Stimulated activated CD8-positive, alpha-beta memory T cell treated with anti-CD3 and anti-CD28 coated beads, Interleukin-12 subunit alpha, Interleukin-12 subunit beta, amount 100 ng/mL, for 24 hours (primary cell): ENCODE data around the gene AOX1.
"Not testable (repeated sequence)": the region's sequence is repeated elsewhere in the genome, so short reads cannot be mapped to it uniquely, and the experiment has no call there.

ENCODE experiments used
- DNase-seq: peaks from one replicate; pipeline ENCODE4 v3.0.0-alpha.2; 2020; ENCODE audit errors: extremely low read depth

AOX1 gene

GRCh38 chr2:200602584-200602983 lies 16.8 kb downstream of the AOX1 start:
- no peak for DNase-seq

GRCh38 chr2:200603972-200604371 lies 18.2 kb downstream of the AOX1 start:
- DNase-seq: no peak

GRCh38 chr2:200604571-200605255 lies 18.9 kb downstream of the AOX1 start:
- no peak for DNase-seq

GRCh38 chr2:200608341-200609027 lies 22.7 kb downstream of the AOX1 start:
- DNase-seq: no peak

GRCh38 chr2:200609028-200609614 lies 23.3 kb downstream of the AOX1 start:
- DNase-seq: no peak

- DNase-seq: not testable (repeated sequence)
These were observed 24.4 kb downstream of the AOX1 start for GRCh38 chr2:200610217-200610616.

GRCh38 chr2:200613692-200614091 lies 27.9 kb downstream of the AOX1 start:
- no peak for DNase-seq

- no peak for DNase-seq
These were observed 28.4 kb downstream of the AOX1 start for GRCh38 chr2:200614249-200614648.

- DNase-seq: no peak
These were observed 29.4 kb downstream of the AOX1 start for GRCh38 chr2:200615247-200615646.

- no peak for DNase-seq
These were observed 30.4 kb downstream of the AOX1 start for GRCh38 chr2:200616193-200616592.

GRCh38 chr2:200616656-200617055 lies 30.8 kb downstream of the AOX1 start:
- DNase-seq: no peak

- DNase-seq: no peak
These were observed 31.6 kb downstream of the AOX1 start for GRCh38 chr2:200617156-200618053.

GRCh38 chr2:200618054-200618419 lies 32.2 kb downstream of the AOX1 start:
- no peak for DNase-seq

- DNase-seq: no peak
These were observed 32.8 kb downstream of the AOX1 start for GRCh38 chr2:200618590-200619021.

- no peak for DNase-seq
These were observed 33.5 kb downstream of the AOX1 start for GRCh38 chr2:200619279-200619678.

GRCh38 chr2:200620606-200621390 lies 35.0 kb downstream of the AOX1 start:
- DNase-seq: no peak

- no peak for DNase-seq
These were observed 36.3 kb downstream of the AOX1 start for GRCh38 chr2:200622106-200622505.

- DNase-seq: no peak
These were observed 38.2 kb downstream of the AOX1 start for GRCh38 chr2:200624026-200624425.

- no peak for DNase-seq
These were observed 38.8 kb downstream of the AOX1 start for GRCh38 chr2:200624658-200625057.

- DNase-seq: no peak
These were observed 39.5 kb downstream of the AOX1 start for GRCh38 chr2:200625282-200625681.

- no peak for DNase-seq
These were observed 40.1 kb downstream of the AOX1 start for GRCh38 chr2:200625958-200626363.
